Measurements from ENCODE around the gene OSBPL3.

- no peak for TF ChIP-seq CTCF (IDR thresholded peaks at IDR 0.05; ENCODE audit: low read length)
- no peak for TF ChIP-seq EZH2 (optimal IDR thresholded peaks at IDR 0.05; ENCODE audit: low read depth, low read length)
Observed at GRCh38 chr7:24799506-24799905, 180.5 kb downstream of the OSBPL3 start.

Measured in MM.1S (cell line).